ENCODE measurements around the gene PBX2. TPM values are rescaled to one million over a fixed set of nuclear protein-coding genes. Genes with fewer than 3 reads are reported as not detected.
A peak's percentile ranks its signal among the peaks of the same experiment; 100 is the strongest.

PBX2 gene
- total RNA-seq, 1 donor from 2014 or later, result 18.1 TPM

GRCh38 chr6:32167154-32167760 is 22.7 kb downstream of the PBX2 start:
- H3K4me3 ChIP-seq, result no peak overlapping the region
- H3K36me3 ChIP-seq, result peaks cover 46 to 73% of the 10 kb centered on the region in 2 donors
- TF ChIP-seq, protein P1, sequence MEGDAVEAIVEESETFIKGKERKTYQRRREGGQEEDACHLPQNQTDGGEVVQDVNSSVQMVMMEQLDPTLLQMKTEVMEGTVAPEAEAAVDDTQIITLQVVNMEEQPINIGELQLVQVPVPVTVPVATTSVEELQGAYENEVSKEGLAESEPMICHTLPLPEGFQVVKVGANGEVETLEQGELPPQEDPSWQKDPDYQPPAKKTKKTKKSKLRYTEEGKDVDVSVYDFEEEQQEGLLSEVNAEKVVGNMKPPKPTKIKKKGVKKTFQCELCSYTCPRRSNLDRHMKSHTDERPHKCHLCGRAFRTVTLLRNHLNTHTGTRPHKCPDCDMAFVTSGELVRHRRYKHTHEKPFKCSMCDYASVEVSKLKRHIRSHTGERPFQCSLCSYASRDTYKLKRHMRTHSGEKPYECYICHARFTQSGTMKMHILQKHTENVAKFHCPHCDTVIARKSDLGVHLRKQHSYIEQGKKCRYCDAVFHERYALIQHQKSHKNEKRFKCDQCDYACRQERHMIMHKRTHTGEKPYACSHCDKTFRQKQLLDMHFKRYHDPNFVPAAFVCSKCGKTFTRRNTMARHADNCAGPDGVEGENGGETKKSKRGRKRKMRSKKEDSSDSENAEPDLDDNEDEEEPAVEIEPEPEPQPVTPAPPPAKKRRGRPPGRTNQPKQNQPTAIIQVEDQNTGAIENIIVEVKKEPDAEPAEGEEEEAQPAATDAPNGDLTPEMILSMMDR (IDR thresholded peaks at IDR 0.05), result no peak
- H3K27ac ChIP-seq, result no peak overlapping the region
- no peaks in the 10 kb centered on the region for H3K27me3 ChIP-seq
- DNase-seq (ENCODE audit: low spot score in 2 of 2), result no peak
- H3K4me1 ChIP-seq, result no peaks in the 10 kb centered on the region
- no peaks in the 10 kb centered on the region for H3K9me3 ChIP-seq
- intact Hi-C loops (cut with DNase I), result no loop called here

DNA sequence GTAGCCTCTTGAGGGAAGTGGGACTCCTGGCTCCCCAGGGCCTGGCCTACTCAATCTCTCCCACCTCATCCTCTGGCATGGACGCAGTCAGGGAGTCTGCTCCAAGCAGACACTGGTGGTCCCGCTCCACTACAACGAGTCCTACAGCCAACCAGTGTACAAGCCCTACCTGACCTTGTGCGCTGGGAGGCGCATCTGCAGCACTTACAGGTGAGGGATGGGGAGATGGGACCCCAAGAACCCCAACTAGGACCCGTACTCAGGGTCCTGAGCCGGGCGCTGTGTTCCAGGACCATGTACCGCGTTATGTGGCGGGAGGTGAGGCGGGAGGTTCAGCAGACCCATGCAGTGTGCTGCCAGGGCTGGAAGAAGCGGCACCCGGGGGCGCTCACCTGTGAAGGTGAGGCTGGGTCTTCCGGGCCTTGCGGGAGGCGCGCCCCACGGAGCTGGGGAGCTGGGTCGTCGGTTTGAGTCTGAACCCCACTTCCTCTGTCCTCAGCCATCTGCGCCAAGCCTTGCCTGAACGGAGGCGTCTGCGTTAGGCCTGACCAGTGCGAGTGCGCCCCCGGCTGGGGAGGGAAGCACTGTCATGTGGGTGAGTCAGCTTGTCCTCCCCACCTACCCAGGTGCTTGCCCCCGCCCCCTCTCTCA is 23.5 kb downstream of the PBX2 start:
- TF ChIP-seq, protein P1 (IDR thresholded peaks at IDR 0.05), result no peak
- no peaks in the 10 kb centered on the region for H3K9me3 ChIP-seq
- intact Hi-C loops (cut with DNase I), result no loop called here
- no peak for DNase-seq (ENCODE audit: low spot score in 2 of 2)
- no peak overlapping the region for H3K4me3 ChIP-seq
- H3K27me3 ChIP-seq, result no peaks in the 10 kb centered on the region
- peaks cover 46 to 75% of the 10 kb centered on the region in 2 donors for H3K36me3 ChIP-seq
- no peaks in the 10 kb centered on the region for H3K4me1 ChIP-seq
- H3K27ac ChIP-seq, result no peak overlapping the region

- Histone ChIP-seq H3K9me3 (no peaks in the 10 kb centered on the region), H3K27ac (peak within 1 kb of the TSS; percentile 4 to 18), H3K4me1 (no peaks in the 10 kb centered on the region), H3K4me3 (no peak within 1 kb of the TSS), H3K36me3 (peaks cover 44 to 55% of the 10 kb centered on the region in 2 donors), H3K27me3 (no peaks in the 10 kb centered on the region)
- TF ChIP-seq, protein P1 (IDR thresholded peaks at IDR 0.05), result no peak
- DNase-seq (ENCODE audit: low spot score in 2 of 2), result no peak
- intact Hi-C loops (cut with DNase I), result no loop called here
These were observed 25.7 kb downstream of the PBX2 start, which contains the start of gene EGFL8 for GRCh38 chr6:32164295-32164694. Gene EGFL8 (plus strand): TSS chr6:32164595. CDS start chr6:32166166, 1,571 bp downstream.

DNA sequence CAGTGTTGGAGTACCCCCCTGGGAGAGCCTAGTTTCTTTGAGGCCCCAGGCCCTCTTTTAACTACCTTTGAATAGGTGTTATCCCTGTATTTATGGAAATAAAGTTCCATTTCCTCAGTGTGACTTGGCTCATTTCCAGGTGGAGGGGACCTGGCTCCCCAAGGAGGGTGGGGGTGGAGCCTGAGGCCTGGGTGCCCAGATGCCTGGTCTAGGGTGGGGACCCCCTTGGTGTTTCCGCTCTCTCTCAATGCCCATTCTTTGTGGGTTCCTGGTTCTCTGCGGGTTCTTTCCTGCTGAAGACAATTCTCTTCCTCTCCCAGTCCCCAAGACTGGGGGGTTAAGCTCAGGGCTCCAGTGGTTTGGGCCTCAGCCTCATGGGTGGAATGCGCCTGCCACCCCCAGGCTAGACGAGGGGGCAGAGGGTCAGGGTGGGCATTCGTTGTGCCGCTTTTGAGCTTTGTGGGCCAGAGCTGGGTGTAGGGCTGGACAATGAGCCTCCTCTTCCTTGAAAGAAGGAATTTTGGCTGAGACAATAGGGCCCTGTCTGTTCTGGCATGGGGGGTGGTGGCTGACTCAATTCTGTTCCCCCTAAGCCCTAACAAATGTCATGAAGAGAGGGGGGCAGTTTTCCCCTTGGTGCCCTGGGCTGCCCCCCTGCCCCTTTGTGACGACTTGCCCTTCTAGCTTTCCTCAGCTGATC is 26.3 kb downstream of the PBX2 start:
- DNase-seq (ENCODE audit: low spot score in 2 of 2), result no peak
- intact Hi-C loops (cut with DNase I), result no loop called here

DNA sequence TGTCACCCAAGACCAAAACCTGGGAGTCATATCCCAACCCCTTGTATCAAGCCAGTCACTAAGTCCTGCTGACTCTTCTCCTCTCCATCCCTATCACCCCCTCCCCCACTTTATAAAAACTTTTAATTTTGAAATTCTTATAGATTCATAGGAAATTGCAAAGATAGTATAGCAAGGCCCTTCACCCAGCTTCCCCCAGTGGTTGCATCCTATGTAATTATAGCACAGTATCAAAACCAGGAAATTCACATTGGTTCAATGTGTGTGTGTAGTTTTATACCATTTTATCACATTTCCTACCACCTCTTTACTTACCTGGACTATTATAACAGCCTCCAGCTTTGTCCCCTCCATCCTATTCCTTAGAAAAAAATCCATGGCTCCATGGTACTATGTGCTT is 31.9 kb downstream of the PBX2 start:
- TF ChIP-seq, protein P1 (IDR thresholded peaks at IDR 0.05), result no peak
- intact Hi-C loops (cut with DNase I), result loop anchor here (10.0 kb wide), 2 partner anchors 113 to 423 kb away; partner anchors contain the start of gene CLIC1
- DNase-seq (ENCODE audit: low spot score in 2 of 2), result no peak
- H3K4me3 ChIP-seq, result no peak overlapping the region
- no peaks in the 10 kb centered on the region for H3K27me3 ChIP-seq
- peaks cover 29 to 32% of the 10 kb centered on the region in 2 donors for H3K36me3 ChIP-seq
- peaks cover 4 to 9% of the 10 kb centered on the region in 2 donors for H3K4me1 ChIP-seq
- H3K9me3 ChIP-seq, result no peaks in the 10 kb centered on the region
- no peak overlapping the region for H3K27ac ChIP-seq

More for the DNA sequence above, 26.3 kb downstream of the PBX2 start:
- Histone ChIP-seq H3K36me3 (peaks cover 48 to 55% of the 10 kb centered on the region in 2 donors), H3K9me3 (no peaks in the 10 kb centered on the region), H3K4me3 (no peak overlapping the region), H3K4me1 (no peaks in the 10 kb centered on the region), H3K27ac (peak overlapping the region; percentile 4 to 18), H3K27me3 (no peaks in the 10 kb centered on the region)
- TF ChIP-seq, protein P1 (IDR thresholded peaks at IDR 0.05), result no peak

Measured in ascending aorta (tissue), 2 donors.